HUES64 (cell line): ENCODE measurements around the gene MRGPRE.

Source experiments
- H3K27ac ChIP-seq: 2 replicates; pipeline ENCODE4 v1.7.0; 2013; ENCODE audit warnings: low read depth, low read length, inconsistent platforms
- H3K27me3 ChIP-seq: 2 replicates; pipeline ENCODE4 v1.6.1; 2013; ENCODE audit warnings: mild to moderate bottlenecking, low read length; ENCODE audit not compliant: insufficient read depth
- H3K36me3 ChIP-seq: 2 replicates; pipeline ENCODE4 v1.6.1; 2013; ENCODE audit warnings: mild to moderate bottlenecking, low read length; ENCODE audit not compliant: insufficient read depth
- H3K4me1 ChIP-seq: 2 replicates; pipeline ENCODE4 v1.6.1; 2013; ENCODE audit warnings: mild to moderate bottlenecking, low read length, moderate library complexity; ENCODE audit not compliant: insufficient read depth
- H3K4me3 ChIP-seq: 2 replicates; pipeline ENCODE4 v1.5.1; 2013; ENCODE audit warnings: mild to moderate bottlenecking, low read length, moderate library complexity
- H3K9ac ChIP-seq: 2 replicates; pipeline ENCODE4 v1.6.1; 2013; ENCODE audit warnings: mild to moderate bottlenecking, low read depth, low read length
- H3K9me3 ChIP-seq: 2 replicates; pipeline ENCODE4 v1.6.1; 2013; ENCODE audit warnings: low read depth, low read length; ENCODE audit not compliant: insufficient read depth
- WGBS: fragments of 150-250, 120-280 bp; methylation state at CpG from one replicate; pipeline ENCODE4 v1.1.7; 2013; ENCODE audit warnings: missing lambda C conversion rate; 5-methylcytosine and 5-hydroxymethylcytosine counted together

Gene MRGPRE

DNA sequence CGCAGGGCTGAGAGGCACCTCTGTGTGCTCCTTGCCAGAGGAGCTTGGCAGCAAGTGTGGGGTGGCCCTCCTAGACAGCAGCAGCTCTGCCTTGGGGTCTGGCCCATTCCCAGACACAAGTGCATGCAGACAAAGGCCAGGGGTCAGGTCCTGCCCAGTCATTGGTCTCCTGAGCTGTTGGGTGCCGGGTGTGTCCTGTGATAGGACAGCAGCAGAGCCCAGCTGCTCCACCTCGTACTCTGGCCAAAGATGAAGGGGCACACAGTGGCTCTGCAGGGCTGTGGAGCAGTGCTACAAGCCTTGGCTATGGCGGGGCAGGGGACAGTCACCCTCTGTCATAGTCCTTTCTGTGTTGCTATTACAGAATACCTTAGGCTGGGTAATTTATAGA, 49.8 kb downstream of the MRGPRE start:
- Histone ChIP-seq H3K4me1 (no peaks in the 10 kb centered on the region), H3K9ac (no peak overlapping the region), H3K9me3 (no peaks in the 10 kb centered on the region), H3K27me3 (no peaks in the 10 kb centered on the region), H3K36me3 (no peaks in the 10 kb centered on the region), H3K4me3 (no peak overlapping the region), H3K27ac (no peak overlapping the region)
- WGBS = 91% methylated on average over 4 of the region's 4 CpGs

DNA sequence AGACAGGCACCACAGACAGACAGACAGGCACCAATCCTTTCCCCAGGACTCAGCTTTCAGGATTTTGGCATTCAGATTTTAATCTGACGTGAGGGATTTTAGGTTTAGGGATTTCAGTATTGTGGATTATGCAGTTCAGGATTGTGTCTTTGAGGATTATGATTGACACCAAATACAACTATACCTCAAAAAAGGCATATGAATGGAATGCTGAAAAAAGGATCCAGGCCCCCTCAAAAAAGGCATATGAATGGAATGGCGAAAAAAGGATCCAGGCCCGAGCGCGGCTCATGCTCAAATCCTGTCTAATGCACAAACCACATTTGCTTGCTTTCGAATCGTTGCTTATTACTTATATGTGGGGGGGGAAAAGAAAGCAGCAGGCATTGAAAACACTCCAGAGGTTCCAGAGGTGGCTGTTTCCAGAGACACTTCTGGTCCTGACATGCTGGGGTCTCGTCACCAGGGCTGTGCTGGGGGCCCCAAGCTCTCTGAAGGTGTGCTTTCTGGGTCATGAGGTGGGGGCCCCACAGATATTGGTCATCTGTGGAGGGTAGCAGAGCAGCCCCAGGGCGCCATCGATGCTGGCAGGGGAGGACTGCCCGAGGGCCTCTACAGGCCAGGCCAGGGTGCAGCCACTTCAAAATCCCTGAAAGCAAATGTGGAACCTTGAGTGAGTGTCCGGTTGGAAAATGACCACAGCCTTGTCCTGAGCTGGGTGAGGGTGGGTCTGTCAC, 50.3 kb downstream of the MRGPRE start:
- Histone ChIP-seq H3K9ac (no peak overlapping the region), H3K27ac (no peak overlapping the region), H3K9me3 (0 out of 2 replicates have a peak, but pooled peaks cover under 1% of the 10 kb centered on the region), H3K27me3 (no peaks in the 10 kb centered on the region), H3K4me3 (no peak overlapping the region), H3K4me1 (no peaks in the 10 kb centered on the region), H3K36me3 (no peaks in the 10 kb centered on the region)
- WGBS = 95% methylated on average over 12 of the region's 12 CpGs

DNA sequence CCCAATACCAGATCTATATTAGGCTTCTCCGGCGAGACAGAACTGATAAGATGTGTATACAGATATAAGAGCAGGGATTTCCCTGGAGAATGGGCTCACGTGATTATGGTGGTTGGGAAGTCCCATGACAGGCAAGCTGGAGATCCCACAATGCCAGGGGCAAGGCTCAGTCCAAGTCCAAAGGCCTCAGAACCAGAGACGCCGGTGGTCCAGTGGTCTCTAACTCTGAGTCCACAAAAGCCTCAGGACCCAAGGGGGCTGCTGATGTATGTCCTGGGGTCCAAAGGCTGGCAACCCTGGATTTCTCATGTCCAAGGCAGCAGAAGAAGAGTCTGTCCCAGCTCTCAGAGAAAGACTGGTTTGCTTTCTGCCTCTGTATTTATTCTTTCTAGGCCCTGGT, 51.3 kb downstream of the MRGPRE start:
- H3K9me3 ChIP-seq = peaks cover 10% of the 10 kb centered on the region; the same call in 1 of the 2 replicates
- H3K27ac ChIP-seq = no peak overlapping the region
- H3K9ac ChIP-seq = no peak overlapping the region
- H3K36me3 ChIP-seq = no peaks in the 10 kb centered on the region
- 94% methylated on average over 5 of the region's 5 CpGs for WGBS
- H3K27me3 ChIP-seq = no peaks in the 10 kb centered on the region
- no peaks in the 10 kb centered on the region for H3K4me1 ChIP-seq
- H3K4me3 ChIP-seq = no peak overlapping the region

DNA sequence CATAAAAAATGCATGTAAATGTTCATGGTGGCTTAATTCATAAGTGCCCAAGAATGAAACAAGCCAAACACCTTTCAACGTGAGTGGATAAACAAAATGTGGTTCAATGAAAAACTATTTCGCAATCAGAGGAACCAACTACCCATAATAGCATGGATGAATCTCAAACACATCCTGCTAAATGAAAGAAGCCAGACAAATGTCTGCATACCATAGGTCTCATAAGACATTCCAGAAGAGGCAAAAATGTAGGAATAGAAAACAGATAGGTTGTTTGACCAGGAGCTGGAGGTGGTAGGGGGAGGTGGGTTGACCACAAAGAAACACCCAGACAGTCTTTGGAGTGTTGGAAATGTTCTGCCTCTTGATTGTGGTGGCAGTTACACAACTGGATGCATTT, 53.9 kb downstream of the MRGPRE start:
- H3K9me3 ChIP-seq = peaks cover 10% of the 10 kb centered on the region; the same call in 1 of the 2 replicates

DNA sequence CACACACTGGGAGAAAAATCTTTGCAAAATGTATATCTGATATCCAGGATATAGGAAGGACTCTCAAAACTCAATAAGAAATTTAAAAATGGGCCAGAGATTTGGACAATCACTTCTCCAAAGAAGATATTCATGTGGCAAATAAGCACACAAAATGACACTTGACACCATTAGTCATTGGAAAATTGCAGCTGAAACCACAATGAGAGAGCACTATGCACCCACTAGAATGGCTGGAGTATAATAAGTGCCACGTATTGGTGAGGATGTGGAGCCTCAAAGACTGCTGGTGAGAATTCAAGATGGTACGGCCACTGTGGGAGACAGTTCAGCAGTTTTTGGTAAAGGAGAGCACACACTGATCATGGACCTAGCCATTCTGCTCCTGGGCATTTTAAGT, 54.3 kb downstream of the MRGPRE start:
- Histone ChIP-seq H3K36me3 (no peaks in the 10 kb centered on the region), H3K27ac (no peak overlapping the region), H3K27me3 (no peaks in the 10 kb centered on the region), H3K4me1 (no peaks in the 10 kb centered on the region), H3K4me3 (no peak overlapping the region), H3K9me3 (peaks cover 10% of the 10 kb centered on the region; the same call in 1 of the 2 replicates), H3K9ac (no peak overlapping the region)
- 89% methylated on average over 2 of the region's 2 CpGs for WGBS

More for the DNA sequence above, 53.9 kb downstream of the MRGPRE start:
- no peaks in the 10 kb centered on the region for H3K36me3 ChIP-seq
- WGBS = 96% methylated on average over 2 of the region's 2 CpGs
- no peaks in the 10 kb centered on the region for H3K27me3 ChIP-seq
- no peak overlapping the region for H3K4me3 ChIP-seq
- no peaks in the 10 kb centered on the region for H3K4me1 ChIP-seq
- no peak overlapping the region for H3K9ac ChIP-seq
- H3K27ac ChIP-seq = no peak overlapping the region
